AG04449 (cell line): ENCODE results near the gene BAIAP2L1.

Experiments
- CTCF ChIA-PET: fragments of 350-600 bp; formaldehyde crosslinking; extraction: SDS; loops from one replicate; lab custom pipeline; 2021; ENCODE audit warnings: antibody characterized with exemption; lab: Yijun Ruan, JAX
- POLR2A ChIA-PET: fragments of 400-600, 350-600 bp; formaldehyde crosslinking; extraction: SDS; loops from one replicate; lab custom pipeline; 2020; ENCODE audit warnings: antibody characterized with exemption, inconsistent platforms; lab: Yijun Ruan, JAX
- DNase-seq: peaks from one replicate; pipeline ENCODE4 v3.0.0-alpha.2; 2010; ENCODE audit warnings: low read depth, low spot score
- H3K4me3 ChIP-seq: 2 replicates; pipeline ENCODE4 v1.5.1; 2011; ENCODE audit warnings: low read depth, mild to moderate bottlenecking, control low read depth, low read length
- CTCF ChIP-seq: IDR thresholded peaks from one replicate; pipeline ENCODE4 v1.5.1; 2011; ENCODE audit warnings: mild to moderate bottlenecking, moderate library complexity, low read length, control low read depth, inconsistent platforms; ENCODE audit not compliant: insufficient read depth; ENCODE audit errors: missing control alignments

Gene BAIAP2L1

GRCh38 chr7:98296833-98297232 lies 104.1 kb downstream of the BAIAP2L1 start:
- TF ChIP-seq CTCF, result no peak
- H3K4me3 ChIP-seq, result no peak overlapping the region
- no peak for DNase-seq
- CTCF ChIA-PET, result interaction anchor here (1.7 to 3.5 kb wide), 2 partner anchors 105 to 544 kb away, joined by 6 to 17 read pairs; partner anchors contain the start of gene BAIAP2L1
- POLR2A ChIA-PET, result no interaction called here

GRCh38 chr7:98295467-98296192 lies 105.3 kb downstream of the BAIAP2L1 start:
- no peak for TF ChIP-seq CTCF
- DNase-seq, result no peak
- POLR2A ChIA-PET, result interaction anchor here (0.6 to 1.0 kb wide), 2 partner anchors 10 to 100 kb away, joined by 3 read pairs; no protein-coding TSS in a partner anchor
- CTCF ChIA-PET, result interaction anchor here (0.8 to 4.3 kb wide), 6 partner anchors 9 to 545 kb away, joined by 3 to 57 read pairs (median 6); partner anchors contain the start of gene BAIAP2L1
- H3K4me3 ChIP-seq, result no peak overlapping the region

GRCh38 chr7:98294798-98295382 lies 106.0 kb downstream of the BAIAP2L1 start:
- POLR2A ChIA-PET, result interaction anchor here (1.0 kb wide), 1 partner anchor 9 kb away, joined by 3 read pairs; no protein-coding TSS in a partner anchor
- TF ChIP-seq CTCF, result peak; percentile 80
- no peak for DNase-seq
- no peak overlapping the region for H3K4me3 ChIP-seq
- CTCF ChIA-PET, result interaction anchor here (0.7 to 4.3 kb wide), 22 partner anchors 9 to 546 kb away, joined by 3 to 57 read pairs (median 5); partner anchors contain the start of gene BAIAP2L1

GRCh38 chr7:98294326-98294725 lies 106.6 kb downstream of the BAIAP2L1 start:
- POLR2A ChIA-PET, result interaction anchor here (1.0 kb wide), 1 partner anchor 8 kb away, joined by 3 read pairs; no protein-coding TSS in a partner anchor
- no peak for DNase-seq
- TF ChIP-seq CTCF, result no peak
- CTCF ChIA-PET, result interaction anchor here (0.6 to 4.3 kb wide), 21 partner anchors 9 to 547 kb away, joined by 3 to 57 read pairs (median 5); partner anchors contain the start of gene BAIAP2L1
- no peak overlapping the region for H3K4me3 ChIP-seq

DNA sequence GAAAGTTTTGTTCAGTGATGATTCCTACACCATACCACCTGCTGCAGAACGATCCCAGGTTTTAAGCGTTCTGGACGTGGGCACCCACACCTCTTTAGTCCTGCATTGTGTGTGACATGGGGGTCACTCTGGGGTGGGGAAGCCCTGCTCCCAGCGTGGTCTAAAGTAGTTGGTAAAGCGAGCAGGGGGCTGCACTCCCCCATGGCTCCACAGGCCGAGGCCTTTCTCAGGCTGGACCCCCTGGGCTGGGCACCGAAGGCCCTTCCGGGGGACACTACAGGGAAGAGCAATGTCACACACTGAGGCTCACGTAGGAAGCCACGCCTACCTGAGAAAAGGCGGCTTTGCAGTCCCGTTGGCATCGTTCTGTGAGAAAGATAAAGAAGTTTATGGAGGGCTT lies 107.1 kb downstream of the BAIAP2L1 start:
- DNase-seq, result no peak
- H3K4me3 ChIP-seq, result no peak overlapping the region
- no peak for TF ChIP-seq CTCF
- POLR2A ChIA-PET, result interaction anchor here (1.0 kb wide), 1 partner anchor 8 kb away, joined by 3 read pairs; no protein-coding TSS in a partner anchor
- CTCF ChIA-PET, result interaction anchor here (0.6 to 4.3 kb wide), 14 partner anchors 10 to 547 kb away, joined by 3 to 57 read pairs (median 4); partner anchors contain the start of gene BAIAP2L1
